T-helper 9 cell (primary cell): ENCODE measurements around the gene PEX10.
"Not testable (repeated sequence)": the region's sequence is repeated elsewhere in the genome, so short reads cannot be mapped to it uniquely, and the experiment has no call there.

Source experiments
- DNase-seq: peaks from one replicate; pipeline ENCODE4 v3.0.0-alpha.2; 2020

Gene PEX10

DNA sequence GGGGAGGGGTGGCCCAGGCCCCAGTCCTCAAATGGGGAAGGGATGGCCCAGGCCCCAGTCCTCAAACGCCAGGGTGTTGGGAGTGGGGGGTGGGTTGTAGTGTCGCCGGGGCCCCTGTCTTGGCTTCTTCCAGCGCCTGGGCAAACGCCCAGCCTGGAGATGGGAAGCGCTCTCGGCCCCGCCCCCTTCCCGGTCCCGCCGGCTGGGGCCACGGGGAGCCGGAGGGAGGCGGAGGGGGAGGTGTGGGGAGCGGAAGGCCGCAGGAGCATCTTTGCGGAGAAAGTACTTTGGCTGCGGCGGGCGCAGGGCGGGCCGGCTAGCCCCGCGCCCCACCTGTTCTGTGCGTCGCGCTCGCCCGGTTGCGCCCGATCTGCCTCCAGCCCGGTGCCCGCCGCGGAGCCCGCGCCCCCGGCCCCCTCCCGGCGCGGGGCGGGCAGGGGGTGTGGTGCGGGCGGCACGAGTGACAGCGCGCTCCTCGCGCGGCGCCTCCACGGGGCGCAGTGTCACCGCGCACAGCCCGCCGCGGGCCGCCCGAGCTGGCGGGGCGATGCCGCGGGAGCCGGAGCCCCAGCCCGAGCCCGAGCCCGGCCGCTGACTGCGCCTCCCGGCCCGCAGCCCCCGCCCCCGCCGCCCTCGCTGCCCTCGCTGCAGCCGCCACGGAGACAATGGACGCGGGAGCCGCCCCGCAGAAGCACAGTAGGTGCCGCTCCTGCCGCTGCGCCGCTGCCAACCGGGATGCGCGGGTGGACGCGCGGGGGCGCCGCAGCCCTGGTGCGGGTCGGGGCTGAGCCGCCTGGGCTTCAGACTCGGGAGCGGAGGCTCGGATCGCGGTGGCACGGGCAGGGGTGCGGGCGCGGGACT is 31.1 kb upstream of the PEX10 start:
- no peak for DNase-seq

DNA sequence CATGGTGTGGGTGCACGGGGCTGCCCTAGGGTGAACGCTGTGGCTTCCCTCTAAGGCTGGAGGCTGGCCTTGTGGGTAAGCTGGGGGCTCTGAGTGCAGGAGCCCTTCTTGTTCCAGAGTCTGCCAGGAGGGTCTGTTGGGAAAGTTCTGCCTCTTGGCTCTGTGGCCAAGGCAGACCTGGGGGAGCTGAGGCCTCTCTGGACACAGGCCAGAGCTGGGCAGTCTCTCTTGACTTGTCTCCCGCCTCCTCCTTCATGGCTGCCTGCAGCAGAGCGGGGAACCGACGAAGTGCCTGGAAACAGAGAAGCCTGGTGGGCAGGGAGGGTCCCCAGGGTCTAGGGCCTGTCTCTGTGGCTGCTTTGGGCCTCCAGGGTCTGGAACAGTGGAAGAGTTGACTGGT is 30.3 kb upstream of the PEX10 start:
- DNase-seq: no peak

DNA sequence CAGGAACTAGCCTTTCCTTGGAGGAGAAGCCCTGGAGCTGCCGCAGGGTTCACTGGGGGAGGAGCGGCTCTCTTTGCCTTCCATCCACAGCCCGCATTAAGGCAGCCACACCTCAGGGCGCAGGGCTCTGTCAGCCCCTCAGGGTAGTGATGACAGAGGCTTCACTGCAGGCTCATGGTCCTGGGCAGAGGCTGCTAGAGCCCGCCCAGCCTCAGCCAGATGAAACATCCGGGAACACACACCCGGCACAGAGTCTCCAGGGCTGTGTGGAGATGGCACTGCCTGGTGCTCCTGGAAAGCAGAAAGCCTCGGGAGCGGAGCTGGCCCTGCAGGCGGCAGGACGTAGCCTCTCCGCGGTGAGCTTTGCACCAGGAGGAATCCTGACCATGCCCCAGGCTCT is 29.4 kb upstream of the PEX10 start:
- no peak for DNase-seq

DNA sequence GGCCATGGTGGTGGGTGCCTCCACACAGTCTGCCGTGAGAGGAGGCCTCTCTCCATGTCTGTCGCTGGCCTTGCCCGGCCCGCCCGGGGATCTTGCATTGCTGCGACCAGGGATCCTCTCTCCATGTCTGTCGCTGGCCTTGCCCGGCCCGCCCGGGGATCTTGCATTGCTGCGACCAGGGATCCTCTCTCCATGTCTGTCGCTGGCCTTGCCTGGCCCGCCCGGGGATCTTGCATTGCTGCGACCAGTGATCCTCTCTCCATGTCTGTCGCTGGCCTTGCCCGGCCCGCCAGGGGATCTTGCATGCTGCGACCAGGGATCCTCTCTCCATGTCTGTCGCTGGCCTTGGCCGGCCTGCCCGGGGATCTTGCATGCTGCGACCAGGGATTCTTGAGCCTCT is 28.0 kb upstream of the PEX10 start:
- DNase-seq: not testable (repeated sequence)

DNA sequence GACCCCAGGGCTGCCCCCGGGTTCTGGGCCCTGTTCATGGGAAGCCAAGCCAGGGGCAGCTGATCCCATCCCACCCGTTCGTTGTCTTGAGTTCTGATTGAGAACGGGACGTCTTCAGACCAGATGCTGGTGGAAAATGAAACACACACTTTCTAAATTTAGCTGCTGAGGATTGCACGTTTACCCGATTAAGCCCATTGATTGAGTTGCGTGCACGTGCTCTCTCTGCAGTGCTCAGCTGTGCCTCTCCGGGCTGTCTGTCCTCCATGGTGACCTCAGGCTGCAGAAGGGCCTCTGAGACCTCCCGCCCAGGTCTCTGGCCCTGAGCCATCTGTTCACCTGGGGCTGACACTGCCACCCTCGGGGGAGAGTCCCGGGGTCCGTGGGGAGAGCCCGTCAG is 27.0 kb upstream of the PEX10 start:
- DNase-seq: no peak

DNA sequence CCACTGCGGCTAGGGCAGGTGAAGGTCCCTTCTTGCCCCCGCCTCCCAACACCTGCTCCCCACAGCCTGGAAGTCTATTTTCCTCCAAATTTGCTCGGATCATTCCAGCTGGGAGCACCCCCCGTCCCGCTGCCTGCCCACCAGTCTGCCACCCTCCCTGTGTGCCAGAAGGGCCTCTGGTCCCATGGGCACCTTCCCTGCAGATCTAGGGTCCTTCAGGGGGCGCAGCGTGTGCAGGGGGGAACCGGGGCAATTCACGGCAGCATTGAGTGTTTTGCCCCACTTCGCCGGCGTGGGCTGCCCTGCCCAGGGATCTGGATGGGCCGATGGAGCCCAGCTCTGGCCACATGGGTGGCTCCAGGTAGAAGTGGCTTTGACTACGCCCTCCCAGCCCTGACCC is 26.3 kb upstream of the PEX10 start:
- DNase-seq: no peak

DNA sequence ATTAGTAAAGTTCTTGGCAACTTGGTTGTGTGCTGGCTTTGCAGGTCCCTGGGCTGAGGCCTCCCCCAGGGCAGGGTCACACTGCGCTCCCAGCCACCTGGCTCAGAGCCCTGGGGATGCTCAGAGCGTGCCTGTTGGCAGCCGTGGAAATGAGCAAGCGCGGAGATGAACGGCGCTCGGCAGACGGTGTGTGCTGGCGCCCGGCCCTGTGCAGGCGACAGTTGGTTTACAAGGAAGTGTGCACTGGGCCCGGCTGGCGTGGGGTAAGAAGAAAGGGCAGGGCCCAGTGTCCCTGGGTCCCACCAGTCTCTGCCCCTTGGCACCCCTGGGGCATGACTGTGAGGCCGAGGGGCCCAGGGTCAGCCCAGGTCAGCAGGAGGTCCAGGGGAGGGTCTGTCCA is 25.7 kb upstream of the PEX10 start:
- no peak for DNase-seq

DNA sequence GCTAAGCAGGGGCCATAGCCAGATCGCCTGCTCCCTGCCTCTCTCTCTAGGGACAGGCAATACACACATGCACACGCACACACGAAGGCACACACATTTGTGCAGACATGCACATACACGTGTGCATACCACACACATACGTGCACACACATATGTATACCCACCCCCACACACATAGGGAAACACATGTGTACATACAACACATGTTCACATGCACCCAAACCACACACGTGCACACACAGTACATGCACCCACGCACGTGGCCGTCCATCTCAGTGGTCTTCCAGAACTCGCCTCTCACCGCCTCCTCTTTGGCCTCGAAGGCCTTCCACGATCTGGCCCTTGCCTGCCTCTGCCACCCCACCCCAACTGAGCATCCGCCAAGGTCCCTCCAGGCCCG is 25.3 kb upstream of the PEX10 start:
- DNase-seq: no peak

DNA sequence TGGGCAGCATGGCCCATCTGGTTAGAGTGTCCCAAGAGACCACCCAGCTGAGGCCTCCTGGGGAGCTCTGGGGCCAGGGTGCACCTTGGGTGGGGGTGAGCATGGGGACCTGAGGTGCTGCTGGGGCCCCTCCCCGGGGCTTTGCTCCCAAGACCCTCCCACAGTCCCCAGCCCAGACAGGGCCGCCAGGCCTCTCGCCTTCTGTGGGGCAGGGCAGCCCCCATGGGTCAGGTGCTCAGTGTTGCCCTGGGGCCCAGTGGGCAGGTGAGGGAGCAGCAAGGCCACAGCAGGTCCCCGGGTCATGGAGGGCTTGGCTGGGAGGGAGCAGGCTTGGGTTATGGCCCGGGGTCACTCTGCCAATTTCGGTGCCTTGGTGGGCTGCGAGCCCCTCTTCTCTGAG is 24.5 kb upstream of the PEX10 start:
- no peak for DNase-seq

DNA sequence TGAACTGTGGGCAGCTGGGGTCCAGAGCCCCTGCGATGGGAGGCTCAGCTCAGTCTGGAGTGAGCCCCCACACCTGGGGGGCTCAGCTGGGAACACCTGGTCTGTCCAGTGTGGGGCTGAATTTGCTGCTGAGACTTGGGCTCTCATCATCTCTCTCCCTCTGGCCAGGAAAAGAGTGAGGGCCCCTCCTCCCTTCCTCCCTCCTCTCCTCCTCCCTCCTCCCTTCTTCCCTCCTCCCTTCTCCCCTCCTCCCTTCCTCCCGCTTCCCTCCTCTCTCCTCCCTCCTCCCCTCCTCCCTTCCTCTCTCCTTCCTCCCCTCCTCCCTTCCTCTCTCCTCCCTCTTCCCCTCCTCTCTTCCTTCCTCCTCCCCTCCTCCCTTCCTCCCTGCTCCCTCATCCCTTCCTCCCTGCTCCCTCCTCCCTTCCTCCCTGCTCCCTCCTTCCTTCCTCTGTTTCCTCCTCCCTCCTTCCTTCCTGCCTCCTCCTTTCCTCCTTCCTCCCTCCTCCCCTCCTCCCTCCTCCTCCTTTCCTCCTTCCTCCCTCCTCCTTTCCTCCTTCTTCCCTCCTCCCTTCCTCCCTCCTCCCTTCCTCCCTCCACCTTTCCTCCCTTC is 23.5 kb upstream of the PEX10 start:
- no peak for DNase-seq

DNA sequence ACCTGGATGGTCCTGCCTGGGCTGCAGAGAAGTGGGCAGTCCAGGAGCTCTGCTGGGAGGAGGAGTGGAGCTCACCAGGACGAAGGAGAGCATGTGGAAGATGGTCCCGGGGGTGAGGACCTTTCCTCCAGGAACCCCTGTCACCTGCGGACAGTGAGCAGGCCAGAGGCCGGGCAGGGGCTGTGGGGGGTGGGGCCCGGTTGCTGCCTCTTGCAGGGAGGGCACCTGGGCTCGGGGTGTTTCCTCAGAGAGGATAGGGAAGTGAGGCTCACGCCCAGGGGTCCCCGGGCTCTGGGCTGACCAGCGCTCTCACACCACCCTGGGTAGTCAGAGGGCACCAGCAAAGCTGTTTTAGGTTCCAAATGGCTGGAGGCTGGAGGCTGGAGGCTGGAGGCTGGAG is 22.7 kb upstream of the PEX10 start:
- no peak for DNase-seq

DNA sequence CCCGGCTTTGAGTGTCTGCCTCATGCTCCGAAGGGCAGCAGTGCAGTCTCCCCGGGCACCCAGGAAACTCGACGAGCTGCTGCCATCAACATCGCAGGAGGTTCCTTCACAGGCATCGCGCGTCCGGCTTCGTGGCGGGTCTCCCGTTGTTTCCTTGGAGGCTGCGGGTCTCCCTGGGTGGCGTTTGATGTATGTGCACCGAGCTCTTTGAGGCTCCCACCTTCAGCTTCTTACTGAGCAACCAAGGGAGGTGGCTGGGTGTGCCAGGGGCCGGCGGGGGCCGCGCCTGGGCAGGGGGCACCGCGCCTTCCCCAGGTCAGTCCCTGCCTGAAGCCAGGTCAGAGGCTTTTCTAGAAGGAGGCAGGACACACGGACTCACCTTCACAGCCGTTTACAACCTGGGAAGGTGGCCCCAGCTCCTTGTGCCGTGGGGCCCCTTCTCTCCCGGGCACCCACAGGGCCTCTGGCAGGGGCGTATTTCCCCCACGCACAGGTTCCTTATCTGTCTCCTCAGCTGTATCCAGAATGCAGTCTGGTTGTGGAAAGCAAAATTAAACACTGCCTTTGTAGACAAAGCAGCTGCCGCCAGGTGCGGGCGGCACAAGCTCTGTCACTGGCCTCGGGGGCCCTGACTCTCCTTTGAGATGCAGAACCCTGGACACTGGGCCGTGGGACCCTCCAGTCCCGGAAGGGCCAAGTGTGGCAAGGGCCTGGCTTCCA is 21.7 kb upstream of the PEX10 start:
- DNase-seq: no peak

DNA sequence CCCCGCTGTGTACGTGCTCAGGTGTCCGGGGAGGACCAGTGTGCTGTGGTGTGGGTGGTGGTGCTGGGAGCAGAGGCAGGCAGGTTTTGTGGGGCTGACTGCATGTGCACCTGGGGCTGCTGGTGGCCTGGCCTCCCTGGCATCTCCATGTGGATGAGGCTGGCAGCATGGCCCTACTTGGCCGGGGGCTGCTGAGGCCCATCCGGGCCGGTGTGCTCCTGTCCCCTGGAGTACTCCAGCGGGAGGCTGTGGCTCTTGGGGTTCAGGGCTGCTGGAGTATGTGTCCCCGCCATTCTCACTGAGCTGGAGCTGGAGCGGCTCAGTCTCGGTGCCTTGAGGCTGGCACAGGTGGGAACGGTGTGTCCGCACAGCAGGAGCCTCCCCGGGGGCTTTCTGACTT is 20.8 kb upstream of the PEX10 start:
- DNase-seq: no peak

DNA sequence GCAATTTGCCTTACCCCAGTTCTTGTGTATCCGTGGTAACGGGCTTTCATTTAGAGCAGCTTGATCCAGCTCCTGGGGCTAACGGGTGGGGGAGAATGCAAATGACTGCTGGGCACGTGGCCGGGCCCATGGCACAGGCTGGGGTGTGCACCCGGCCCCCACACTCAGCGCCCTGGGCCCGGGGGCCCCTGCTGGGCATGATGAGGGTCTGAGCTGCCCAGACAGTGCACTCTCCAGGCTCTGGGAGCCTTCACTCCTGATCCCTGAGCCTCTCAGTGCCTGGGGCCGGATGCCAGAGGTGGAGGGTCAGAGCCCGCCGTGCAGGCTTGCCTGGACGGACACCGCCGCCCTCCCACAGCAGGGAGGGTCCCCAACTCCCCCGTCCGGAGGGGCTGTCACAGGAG is 20.1 kb upstream of the PEX10 start:
- DNase-seq: no peak

DNA sequence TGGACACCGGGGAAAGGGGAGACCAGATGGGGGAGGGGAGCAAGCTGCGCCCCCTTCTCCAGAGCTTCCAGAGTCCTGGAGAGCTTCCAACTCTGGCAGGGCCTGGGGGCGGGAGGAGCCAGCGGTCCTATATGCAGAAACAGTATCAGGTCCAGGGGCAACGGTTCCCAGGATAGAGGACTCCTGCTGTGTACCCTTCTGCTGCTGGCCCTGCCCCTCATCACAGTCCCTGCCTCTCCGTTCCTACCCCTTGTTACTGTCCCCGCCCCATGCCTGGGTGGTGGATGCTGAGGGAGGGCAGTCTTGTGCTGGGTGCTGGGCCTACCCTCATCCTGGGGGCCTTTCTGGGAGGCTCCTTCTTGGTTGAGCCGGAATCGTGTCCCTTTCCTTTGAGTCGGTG is 19.2 kb upstream of the PEX10 start:
- no peak for DNase-seq

DNA sequence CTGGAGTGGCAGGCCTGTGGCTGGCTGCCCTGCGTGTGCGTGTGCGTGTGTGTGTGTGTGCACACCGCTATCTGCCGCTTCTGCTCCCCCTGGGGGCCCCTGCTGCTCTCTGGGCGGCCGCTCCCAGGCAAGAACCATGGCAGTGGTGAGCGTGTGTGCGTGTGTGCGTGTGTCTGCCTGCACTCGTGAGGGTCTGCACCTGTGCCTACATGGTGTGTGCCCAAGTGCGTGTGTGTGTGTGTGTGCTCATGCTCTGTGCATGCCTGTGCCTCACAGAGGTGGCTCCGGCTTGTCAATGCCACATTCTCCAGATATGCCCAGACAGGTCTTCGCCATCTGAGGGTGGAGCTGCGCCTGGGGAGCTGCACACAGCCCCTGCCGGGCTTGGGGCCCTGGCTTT is 18.7 kb upstream of the PEX10 start:
- DNase-seq: no peak

DNA sequence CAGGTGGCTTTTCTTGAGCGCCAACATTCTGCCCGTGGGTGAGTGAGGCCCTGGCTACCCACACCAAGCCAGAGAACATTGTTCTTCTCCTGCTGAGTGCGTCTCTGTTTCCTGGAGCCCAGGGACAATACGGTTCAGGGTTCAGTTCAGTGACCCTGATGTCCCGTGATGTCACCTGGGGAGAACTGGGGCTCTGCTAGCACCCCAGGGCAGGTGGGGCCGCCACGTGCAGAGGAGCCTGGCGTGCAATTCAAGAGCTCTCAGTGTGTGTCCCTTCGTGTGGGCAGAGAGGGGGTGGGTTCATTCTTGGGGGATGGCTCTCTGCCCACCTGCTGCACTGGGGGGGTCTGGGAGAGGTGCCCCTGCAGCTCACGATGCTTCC is 18.2 kb upstream of the PEX10 start:
- no peak for DNase-seq

DNA sequence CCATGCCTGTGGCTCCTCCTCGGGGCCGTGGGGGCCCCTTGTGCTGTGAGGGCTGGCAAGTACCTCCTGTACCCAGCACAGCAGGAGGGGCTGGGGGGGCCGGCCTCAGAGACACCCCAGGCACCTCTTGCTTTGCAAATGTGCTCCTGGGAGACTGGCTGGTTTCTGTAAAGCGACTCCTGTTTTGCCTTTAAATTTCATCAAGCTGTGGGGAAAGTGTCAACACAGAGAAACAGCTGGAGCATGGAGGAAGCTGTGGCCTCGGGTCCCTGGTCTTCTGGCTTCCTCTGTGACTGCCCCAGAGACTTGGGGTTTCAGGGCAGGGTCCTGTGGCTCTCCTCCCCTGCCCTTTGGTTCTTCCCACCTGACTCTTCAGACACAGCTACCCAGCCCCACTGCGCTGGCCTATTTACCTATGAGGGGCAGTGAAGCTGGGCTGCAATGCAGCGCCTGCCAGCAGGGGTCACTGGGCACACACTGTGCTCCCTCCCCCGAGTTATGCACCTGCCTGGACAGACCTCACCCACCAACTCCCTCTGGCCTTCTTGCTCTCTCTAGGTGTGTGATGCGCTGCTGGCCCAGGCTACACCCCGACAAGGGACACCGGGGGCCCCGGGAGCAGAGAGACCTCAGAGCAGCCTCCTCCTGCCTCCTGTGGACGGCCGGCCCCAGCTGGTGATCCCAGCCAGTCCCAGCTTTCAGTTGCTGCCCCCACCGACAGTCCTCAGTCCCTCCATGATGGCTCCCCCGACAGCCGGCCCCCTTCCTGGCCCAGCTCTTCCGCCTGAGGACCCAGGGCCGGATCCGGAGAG is 17.6 kb upstream of the PEX10 start:
- DNase-seq: no peak

DNA sequence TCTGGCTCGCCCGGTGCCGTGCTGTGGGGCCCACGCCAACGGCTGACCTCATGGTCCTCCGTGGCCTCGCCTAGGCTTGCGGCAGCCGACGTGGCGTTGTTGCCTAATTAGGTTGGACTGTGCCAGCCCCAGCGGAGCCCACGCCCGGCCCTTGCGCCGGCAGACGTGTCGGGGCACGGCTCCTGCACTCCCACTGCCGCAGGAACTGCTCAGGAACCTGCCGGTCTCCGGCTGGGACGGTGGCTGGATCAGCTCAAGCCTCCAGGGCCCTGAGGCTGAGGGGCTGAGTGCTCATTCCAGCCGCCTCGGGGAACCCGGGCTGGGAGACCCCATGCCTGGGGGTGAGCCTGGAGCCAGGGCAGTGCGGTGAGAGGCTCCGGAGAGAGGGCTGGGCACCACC is 16.1 kb upstream of the PEX10 start:
- DNase-seq: no peak

DNA sequence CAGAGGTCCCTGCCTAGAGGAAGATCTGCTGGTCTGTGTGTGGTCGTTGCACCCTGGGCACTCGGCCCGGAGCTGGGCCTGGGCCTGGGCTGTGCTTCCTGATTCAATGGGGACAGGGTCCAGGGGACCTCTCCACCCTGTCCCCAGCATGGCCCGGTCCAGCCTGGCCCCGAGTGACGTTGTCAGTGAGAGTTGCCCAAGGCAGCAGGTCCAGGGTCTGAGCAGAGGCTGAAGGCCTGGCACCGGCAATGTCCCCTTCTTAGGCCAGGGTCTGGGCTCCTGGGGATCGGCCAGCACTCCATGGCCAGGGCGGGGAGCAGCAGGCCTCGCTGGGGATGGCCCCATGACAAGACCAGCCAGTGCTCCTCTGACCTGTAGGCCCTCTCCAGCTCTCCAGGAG is 15.6 kb upstream of the PEX10 start:
- no peak for DNase-seq

DNA sequence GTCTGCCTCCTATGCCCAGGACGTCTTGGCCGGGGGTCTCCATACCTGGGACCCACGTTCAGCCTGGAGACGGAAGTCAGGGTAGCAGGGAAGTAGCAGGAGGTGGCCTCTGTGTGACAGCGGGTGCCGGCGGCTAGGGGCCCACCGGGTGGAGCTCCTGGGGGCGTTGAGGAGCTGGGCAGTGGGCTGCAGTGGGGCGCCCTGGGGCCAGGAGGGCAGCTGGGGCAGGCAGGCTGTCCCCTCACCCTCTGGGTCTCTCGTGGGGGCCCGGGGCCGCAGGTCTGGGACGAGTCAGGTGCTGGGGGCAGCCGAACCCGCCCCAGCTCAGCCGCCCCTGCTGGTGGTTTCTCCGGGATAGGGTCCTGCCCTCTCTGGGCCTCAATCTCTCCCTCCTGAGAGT is 14.7 kb upstream of the PEX10 start:
- DNase-seq: no peak

DNA sequence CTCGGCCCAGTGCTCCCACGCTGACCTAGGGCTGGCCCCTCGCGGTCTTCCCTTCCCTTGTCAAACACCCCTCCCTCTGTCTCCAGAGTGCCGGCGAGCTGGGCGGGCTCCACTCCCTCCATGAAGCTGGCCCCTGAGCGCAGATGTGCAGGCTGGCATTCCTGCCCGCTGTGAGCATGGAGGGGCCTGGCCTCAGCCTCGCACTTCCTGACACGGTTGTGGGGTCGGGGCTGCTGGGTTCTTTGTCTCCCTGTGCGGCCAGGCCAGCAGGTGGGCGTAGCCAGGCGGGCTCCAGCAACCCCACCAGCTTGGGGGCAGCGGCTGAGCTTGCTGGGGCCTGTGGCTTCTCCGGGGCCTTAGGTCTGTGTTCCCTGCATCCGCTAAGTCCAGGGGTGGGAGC is 14.2 kb upstream of the PEX10 start:
- no peak for DNase-seq

DNA sequence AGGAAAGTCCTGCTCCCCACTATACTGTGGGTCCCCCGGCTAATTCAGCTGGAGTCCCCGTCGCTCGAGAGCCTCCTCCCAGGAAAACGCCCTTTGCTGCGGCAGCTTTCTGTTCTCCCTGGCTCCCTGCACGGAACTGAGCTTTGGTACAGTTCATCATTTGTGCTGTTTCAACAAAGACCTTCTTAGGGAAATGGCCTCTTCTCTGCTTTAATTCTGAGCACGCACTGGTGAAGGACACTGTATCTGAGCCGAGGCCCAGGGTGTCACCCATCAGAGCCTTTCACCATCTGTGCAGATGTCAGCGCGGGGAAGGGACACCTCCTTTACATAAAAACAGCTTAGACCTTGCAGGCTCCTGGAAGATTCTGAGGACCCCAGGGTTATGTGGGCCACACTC is 13.5 kb upstream of the PEX10 start:
- no peak for DNase-seq
